ENCODE results near the gene LAMA2.

Gene LAMA2

GRCh38 chr6:129555206-129555832 is 672.4 kb downstream of the LAMA2 start:
- no peak overlapping the region for H3K27ac ChIP-seq (ENCODE audit: low read length)
- H3K9ac ChIP-seq (ENCODE audit: low read length), result no peak overlapping the region
- no peaks in the 10 kb centered on the region for H3K36me3 ChIP-seq (replicated peaks; ENCODE audit: insufficient read depth, low read length)
- no peak for TF ChIP-seq EZH2 (optimal IDR thresholded peaks at IDR 0.05; ENCODE audit: low read depth, low read length)
- TF ChIP-seq CTCF (IDR thresholded peaks at IDR 0.05; ENCODE audit: low read length), result no peak
- TF ChIP-seq EZH2phosphoT487 (IDR thresholded peaks at IDR 0.05; ENCODE audit: low read length), result no peak
- H3K9me3 ChIP-seq (replicated peaks; ENCODE audit: insufficient read depth, low read length), result no peaks in the 10 kb centered on the region; the same call in 1 of the 2 replicates
- H3K79me2 ChIP-seq (ENCODE audit: low read length), result no peaks in the 10 kb centered on the region
- no peaks in the 10 kb centered on the region for H3K9me2 ChIP-seq (replicated peaks; ENCODE audit: insufficient read depth, low read length)
- no peak for DNase-seq
- H3F3A ChIP-seq (ENCODE audit: insufficient read depth, low read length), result no peaks in the 10 kb centered on the region
- H4K20me1 ChIP-seq (ENCODE audit: insufficient read depth, low read length), result no peaks in the 10 kb centered on the region
- H3K4me2 ChIP-seq (ENCODE audit: low read depth, low read length), result no peak overlapping the region
- H3K4me1 ChIP-seq (ENCODE audit: low read length), result no peaks in the 10 kb centered on the region
- no peak overlapping the region for H2AFZ ChIP-seq (ENCODE audit: low read length)
- H3K4me3 ChIP-seq (ENCODE audit: low read length), result no peak overlapping the region
- H3K27me3 ChIP-seq (replicated peaks; ENCODE audit: insufficient read depth, low read length), result no peaks in the 10 kb centered on the region

- no peak overlapping the region for H2AFZ ChIP-seq (ENCODE audit: low read length)
- H3K4me2 ChIP-seq (ENCODE audit: low read depth, low read length), result no peak overlapping the region
- no peaks in the 10 kb centered on the region for H3K36me3 ChIP-seq (replicated peaks; ENCODE audit: insufficient read depth, low read length)
- no peak overlapping the region for H3K4me3 ChIP-seq (ENCODE audit: low read length)
- H3K79me2 ChIP-seq (ENCODE audit: low read length), result no peaks in the 10 kb centered on the region
- no peak overlapping the region for H3K27ac ChIP-seq (ENCODE audit: low read length)
- TF ChIP-seq EZH2phosphoT487 (IDR thresholded peaks at IDR 0.05; ENCODE audit: low read length) (no peak), EZH2 (optimal IDR thresholded peaks at IDR 0.05; ENCODE audit: low read depth, low read length) (no peak), CTCF (IDR thresholded peaks at IDR 0.05; ENCODE audit: low read length) (no peak)
- no peaks in the 10 kb centered on the region for H3K27me3 ChIP-seq (replicated peaks; ENCODE audit: insufficient read depth, low read length)
- H3K9me2 ChIP-seq (replicated peaks; ENCODE audit: insufficient read depth, low read length), result no peaks in the 10 kb centered on the region
- H3K4me1 ChIP-seq (ENCODE audit: low read length), result no peaks in the 10 kb centered on the region
- no peaks in the 10 kb centered on the region for H3K9me3 ChIP-seq (replicated peaks; ENCODE audit: insufficient read depth, low read length)
- H4K20me1 ChIP-seq (ENCODE audit: insufficient read depth, low read length), result no peaks in the 10 kb centered on the region
- no peak overlapping the region for H3K9ac ChIP-seq (ENCODE audit: low read length)
- no peaks in the 10 kb centered on the region for H3F3A ChIP-seq (ENCODE audit: insufficient read depth, low read length)
- DNase-seq, result no peak
These were observed 675.3 kb downstream of the LAMA2 start for GRCh38 chr6:129558248-129558647.

- Histone ChIP-seq H3K4me2 (ENCODE audit: low read depth, low read length) (no peak overlapping the region), H3K27me3 (replicated peaks; ENCODE audit: insufficient read depth, low read length) (no peaks in the 10 kb centered on the region), H3K79me2 (ENCODE audit: low read length) (no peaks in the 10 kb centered on the region), H4K20me1 (ENCODE audit: insufficient read depth, low read length) (no peaks in the 10 kb centered on the region), H3K4me3 (ENCODE audit: low read length) (no peak overlapping the region), H3K4me1 (ENCODE audit: low read length) (no peaks in the 10 kb centered on the region), H3K9ac (ENCODE audit: low read length) (no peak overlapping the region), H3K36me3 (replicated peaks; ENCODE audit: insufficient read depth, low read length) (no peaks in the 10 kb centered on the region), H3K27ac (ENCODE audit: low read length) (no peak overlapping the region), H3K9me3 (replicated peaks; ENCODE audit: insufficient read depth, low read length) (no peaks in the 10 kb centered on the region), H3F3A (ENCODE audit: insufficient read depth, low read length) (no peaks in the 10 kb centered on the region), H2AFZ (ENCODE audit: low read length) (no peak overlapping the region), H3K9me2 (replicated peaks; ENCODE audit: insufficient read depth, low read length) (no peaks in the 10 kb centered on the region)
- DNase-seq, result no peak
- no peak for TF ChIP-seq EZH2phosphoT487 (IDR thresholded peaks at IDR 0.05; ENCODE audit: low read length)
- TF ChIP-seq CTCF (IDR thresholded peaks at IDR 0.05; ENCODE audit: low read length), result no peak
- TF ChIP-seq EZH2 (optimal IDR thresholded peaks at IDR 0.05; ENCODE audit: low read depth, low read length), result no peak
These were observed 682.4 kb downstream of the LAMA2 start for GRCh38 chr6:129565366-129565765.
